HepG2 (cell line): ENCODE results near the gene ELF2. TPM values are rescaled to one million over a fixed set of nuclear protein-coding genes. Genes with fewer than 3 reads are reported as not detected.

Experiments
- ATAC-seq: fragments of 200-7000 bp; cut with Tn5 transposase; 3 replicates; pipeline ENCODE4 v1.9.1; 2020; ENCODE audit warnings: mild to moderate bottlenecking, moderate library complexity
- BruUV-seq: library from RNA; stranded (reverse); fragments of 400-500 nt; replicated peaks from 2 replicates; lab custom pipeline; 2021; lab: Mats Ljungman, UMichigan
- CTCF ChIA-PET: fragments of 300-600 bp; formaldehyde crosslinking; extraction: SDS; loops from one replicate; lab custom pipeline; 2021; ENCODE audit warnings: low total read pairs, inconsistent platforms, low intra/inter-chr PET ratio; lab: Yijun Ruan, JAX
- POLR2A ChIA-PET: fragments of 350-600 bp; sonication (Branson Sonifier 250); formaldehyde crosslinking; loops from one replicate; lab custom pipeline; 2020; ENCODE audit warnings: antibody characterized with exemption, inconsistent platforms; lab: Yijun Ruan, JAX
- DNase-seq: peaks from one replicate; pipeline ENCODE4 v3.0.0-alpha.2; 2015; ENCODE audit warnings: low spot score
- FAIRE-seq: peaks from 3 replicates; lab custom pipeline; 2011; peaks lifted over from hg19 to GRCh38; lab: Jason Lieb, UNC
- H2AFZ ChIP-seq: one replicate; pipeline ENCODE4 v1.6.1; 2011; ENCODE audit warnings: low read length, inconsistent platforms
- H3K27ac ChIP-seq: fragments of 300-600 bp; 3 replicates; pipeline ENCODE4 v1.8.0; 2011; ENCODE audit warnings: mixed run types, mild to moderate bottlenecking, mixed read lengths, low read length, inconsistent platforms; ENCODE audit not compliant: insufficient read depth; ENCODE audit errors: extremely low read length
- H3K27me3 ChIP-seq, 2 experiments: fragments of 200-600 bp in 1 of 2; 2 replicates in 1 of 2; 3 replicates in 1 of 2; pipeline versions ENCODE4 v1.6.0 to v1.8.0; 2011; ENCODE audit warnings: low read length in 2 of 2, mild to moderate bottlenecking in 2 of 2, moderate library complexity in 2 of 2, inconsistent platforms in 1 of 2; ENCODE audit not compliant: insufficient read depth in 2 of 2, control insufficient read depth in 1 of 2
- H3K36me3 ChIP-seq, 2 experiments: fragments of 200-600 bp in 1 of 2; replicated peaks in 1 of 2; 2 replicates in 1 of 2; 3 replicates in 1 of 2; pipeline versions ENCODE4 v1.5.1 to v1.8.0; 2011; ENCODE audit warnings: low read length in 2 of 2, inconsistent platforms in 1 of 2; ENCODE audit not compliant: insufficient read depth in 2 of 2, control insufficient read depth in 1 of 2
- H3K4me1 ChIP-seq: 2 replicates; pipeline ENCODE4 v1.5.1; 2012; ENCODE audit warnings: low read length, inconsistent platforms; ENCODE audit not compliant: insufficient read depth
- H3K4me2 ChIP-seq: 2 replicates; pipeline ENCODE4 v1.6.0; 2011; ENCODE audit warnings: low read depth, low read length, inconsistent platforms
- H3K4me3 ChIP-seq, 3 experiments: fragments of 200-600 bp in 1 of 3; sonication (generic), shearing (Covaris generic) in 1 of 3; replicated peaks in 1 of 3; 2 replicates each; pipeline ENCODE4 v1.5.1; 2011 to 2016; ENCODE audit warnings: low read length in 3 of 3, inconsistent platforms in 2 of 3, low read depth in 2 of 3, mild to moderate bottlenecking in 2 of 3, control low read depth in 1 of 3, mixed read lengths in 1 of 3; ENCODE audit not compliant: insufficient read depth in 1 of 3
- H3K79me2 ChIP-seq: one replicate; pipeline ENCODE4 v1.6.1; 2011; ENCODE audit warnings: low read length, inconsistent platforms; ENCODE audit not compliant: insufficient read depth
- H3K9ac ChIP-seq: 2 replicates; pipeline ENCODE4 v1.6.0; 2011; ENCODE audit warnings: mild to moderate bottlenecking, low read depth, low read length, inconsistent platforms; ENCODE audit not compliant: insufficient read depth
- H3K9me3 ChIP-seq: 2 replicates; pipeline ENCODE4 v1.5.1; 2012; ENCODE audit warnings: mild to moderate bottlenecking, low read length
- H4K20me1 ChIP-seq: 2 replicates; pipeline ENCODE4 v1.6.0; 2011; ENCODE audit warnings: inconsistent platforms, mild to moderate bottlenecking, low read length, moderate library complexity; ENCODE audit not compliant: insufficient read depth
- AKAP8 ChIP-seq: sonication (generic); formaldehyde crosslinking; IDR thresholded peaks from 2 replicates; pipeline ENCODE4 v1.5.1; 2020; ENCODE audit warnings: mild to moderate bottlenecking, missing genetic modification reagents
- ATF7-NPFF ChIP-seq: sonication (generic); formaldehyde crosslinking; IDR thresholded peaks from 2 replicates; pipeline ENCODE4 v1.8.1; 2023; ENCODE audit warnings: mild to moderate bottlenecking, low read depth, missing genetic modification reagents, moderate library complexity
- CEBPG ChIP-seq: IDR thresholded peaks from 2 replicates; pipeline ENCODE4 v1.6.1; 2016
- EP300 ChIP-seq, 3 experiments: sonication (generic) in 1 of 3; formaldehyde crosslinking in 1 of 3; IDR thresholded peaks; 2 replicates each; pipeline versions ENCODE4 v1.5.1 to v1.6.1; 2011 to 2020; ENCODE audit warnings: low read depth in 2 of 3, low read length in 2 of 3, borderline replicate concordance in 1 of 3, improper control_type of control experiment in 1 of 3, mild to moderate bottlenecking in 1 of 3, missing genetic modification reagents in 1 of 3, moderate library complexity in 1 of 3
- HOXA9 ChIP-seq: sonication (generic); formaldehyde crosslinking; IDR thresholded peaks from 2 replicates; pipeline ENCODE4 v1.8.1; 2022; ENCODE audit warnings: missing genetic modification reagents, mild to moderate bottlenecking, moderate library complexity, borderline replicate concordance
- RNF2 ChIP-seq: fragments of 450-650 bp; conservative IDR thresholded peaks from 2 replicates; pipeline ENCODE4 v1.6.1; 2016; ENCODE audit warnings: low read depth
- SP4 ChIP-seq: sonication (generic); formaldehyde crosslinking; IDR thresholded peaks from 2 replicates; pipeline ENCODE4 v1.8.1; 2023; ENCODE audit warnings: mild to moderate bottlenecking, missing genetic modification reagents
- ZKSCAN1 ChIP-seq: fragments of 150-350 bp; IDR thresholded peaks from 2 replicates; pipeline ENCODE4 v1.6.1; 2014; ENCODE audit warnings: low read length
- ZNF367 ChIP-seq: sonication (generic); formaldehyde crosslinking; IDR thresholded peaks from 2 replicates; pipeline ENCODE4 v1.4.0; 2020; ENCODE audit warnings: missing genetic modification reagents, borderline replicate concordance
- ZNF446 ChIP-seq: sonication (generic); formaldehyde crosslinking; IDR thresholded peaks from 2 replicates; pipeline ENCODE4 v1.5.0; 2020; ENCODE audit warnings: mild to moderate bottlenecking, missing genetic modification reagents
- ZNF556 ChIP-seq: sonication (generic); formaldehyde crosslinking; IDR thresholded peaks from 2 replicates; pipeline ENCODE4 v1.4.0; 2020; ENCODE audit warnings: mild to moderate bottlenecking, missing genetic modification reagents, borderline replicate concordance
- ZNF569 ChIP-seq: sonication (generic); formaldehyde crosslinking; IDR thresholded peaks from 2 replicates; pipeline ENCODE4 v1.5.0; 2020; ENCODE audit warnings: mild to moderate bottlenecking, missing genetic modification reagents, moderate library complexity, borderline replicate concordance
- ZNF816 ChIP-seq: sonication (generic); formaldehyde crosslinking; IDR thresholded peaks from 2 replicates; pipeline ENCODE4 v1.8.0; 2022; ENCODE audit warnings: missing genetic modification reagents, mild to moderate bottlenecking, borderline replicate concordance
- WGBS: methylation state at CpG from one replicate; pipeline ENCODE4 v1.1.6; 2017; ENCODE audit warnings: low lambda C conversion rate; 5-methylcytosine and 5-hydroxymethylcytosine counted together
- in situ Hi-C: cut with HindIII; loops from 2 replicates; pipeline ENCODE4 v1.10.0; 2017; ENCODE audit warnings: low pct_unique_long_range_greater_than_20kb; ENCODE audit not compliant: extremely low pct_ligation_motif_present
- intact Hi-C: fragments of 100-400 bp; cut with micrococcal nuclease; formaldehyde crosslinking; loops from one replicate; pipeline ENCODE4 v1.10.0; 2022; ENCODE audit not compliant: unreplicated experiment
- polyA plus RNA-seq, 8 experiments: library from polyadenylated mRNA; depleted of rRNA in 3 of 8; stranded (reverse) in 7 of 8; unstranded in 1 of 8; fragments of >200 nt; fragmentation: Illumina TruSeq in 4 of 8; extraction: Trizol in 4 of 8; gene quantifications; 2 replicates each; pipeline versions ENCODE4 v1.2.1 to v1.2.3, GENCODE V29; 2011 to 2016; ENCODE audit warnings: low read depth in 4 of 8, missing spikeins in 1 of 8, mixed read lengths in 1 of 8; ENCODE audit not compliant: insufficient read depth in 1 of 8
- total RNA-seq, 5 experiments: library from RNA; depleted of rRNA; stranded (reverse); fragments of >200 nt; fragmentation: Illumina TruSeq; extraction: Trizol; gene quantifications; 2 replicates each; pipeline ENCODE4 v1.2.3, GENCODE V29; 2016; ENCODE audit warnings: low read depth in 1 of 5
- TF ChIP-seq, protein P1 (sequence below): sonication (generic); formaldehyde crosslinking; IDR thresholded peaks from 2 replicates; pipeline ENCODE4 v1.8.0; 2022; ENCODE audit warnings: mild to moderate bottlenecking, missing genetic modification reagents, borderline replicate concordance
- TF ChIP-seq, protein P2 (sequence below): sonication (generic); formaldehyde crosslinking; IDR thresholded peaks from 2 replicates; pipeline ENCODE4 v1.4.0; 2020; ENCODE audit warnings: missing genetic modification reagents; ENCODE audit errors: not compliant biosample characterization
- TF ChIP-seq, protein P3 (sequence below): sonication (generic); formaldehyde crosslinking; IDR thresholded peaks from 2 replicates; pipeline ENCODE4 v1.5.1; 2020; ENCODE audit warnings: mild to moderate bottlenecking, missing genetic modification reagents, borderline replicate concordance

The ELF2 gene
- total and polyA plus RNA-seq, 2 of the 13 experiments (the other 11 are each of a cell fraction or from before 2014, with no cell fraction given) = 28.6 to 35.4 TPM

DNA sequence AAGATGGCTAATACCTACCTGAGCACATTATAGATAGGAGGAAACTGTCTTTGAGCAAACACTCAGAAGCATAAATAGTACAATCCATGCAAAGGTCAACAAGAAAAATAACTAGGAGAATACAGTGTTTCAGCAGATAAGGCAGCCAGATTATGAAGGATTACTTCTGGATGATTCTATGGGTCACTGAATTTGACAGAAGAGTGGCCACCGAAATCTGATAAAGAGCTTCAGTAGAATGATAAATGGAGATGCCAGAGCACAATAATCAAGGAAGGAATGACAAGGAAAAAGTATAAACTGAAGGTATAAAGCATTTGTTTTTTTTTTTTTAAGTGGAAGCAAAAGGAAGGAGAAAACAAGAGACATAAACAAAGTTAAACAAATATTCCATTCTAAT lies 58.7 kb downstream of the ELF2 start:
- WGBS = 95% methylated on average over 1 of the region's 1 CpG
- no peaks in the 10 kb centered on the region for H4K20me1 ChIP-seq
- in situ Hi-C loops (no loop called here), intact Hi-C loops (no loop called here)
- BruUV-seq = no TSS peak
- no peaks in the 10 kb centered on the region for H3K4me1 ChIP-seq
- ATAC-seq (no peak), DNase-seq (no peak), FAIRE-seq (no peak)
- POLR2A ChIA-PET = no interaction called here
- H3K4me3 ChIP-seq = no peak overlapping the region
- no peak overlapping the region for H2AFZ ChIP-seq
- H3K27ac ChIP-seq = no peak overlapping the region
- no peaks in the 10 kb centered on the region for H3K9me3 ChIP-seq
- CTCF ChIA-PET = no interaction called here
- H3K4me2 ChIP-seq = no peak overlapping the region
- no peak for TF ChIP-seq ZNF446
- TF ChIP-seq AKAP8 (CRISPR knock-in tag) = no peak
- TF ChIP-seq ZKSCAN1 = no peak
- TF ChIP-seq ZNF816 (CRISPR knock-in tag) = no peak
- TF ChIP-seq, protein P1, sequence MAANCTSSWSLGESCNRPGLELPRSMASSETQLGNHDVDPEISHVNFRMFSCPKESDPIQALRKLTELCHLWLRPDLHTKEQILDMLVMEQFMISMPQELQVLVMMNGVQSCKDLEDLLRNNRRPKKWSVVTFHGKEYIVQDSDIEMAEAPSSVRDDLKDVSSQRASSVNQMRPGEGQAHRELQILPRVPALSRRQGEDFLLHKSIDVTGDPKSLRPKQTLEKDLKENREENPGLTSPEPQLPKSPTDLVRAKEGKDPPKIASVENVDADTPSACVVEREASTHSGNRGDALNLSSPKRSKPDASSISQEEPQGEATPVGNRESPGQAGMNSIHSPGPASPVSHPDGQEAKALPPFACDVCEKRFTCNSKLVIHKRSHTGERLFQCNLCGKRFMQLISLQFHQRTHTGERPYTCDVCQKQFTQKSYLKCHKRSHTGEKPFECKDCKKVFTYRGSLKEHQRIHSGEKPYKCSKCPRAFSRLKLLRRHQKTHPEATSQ (CRISPR knock-in tag) = no peak
- TF ChIP-seq, protein P2, sequence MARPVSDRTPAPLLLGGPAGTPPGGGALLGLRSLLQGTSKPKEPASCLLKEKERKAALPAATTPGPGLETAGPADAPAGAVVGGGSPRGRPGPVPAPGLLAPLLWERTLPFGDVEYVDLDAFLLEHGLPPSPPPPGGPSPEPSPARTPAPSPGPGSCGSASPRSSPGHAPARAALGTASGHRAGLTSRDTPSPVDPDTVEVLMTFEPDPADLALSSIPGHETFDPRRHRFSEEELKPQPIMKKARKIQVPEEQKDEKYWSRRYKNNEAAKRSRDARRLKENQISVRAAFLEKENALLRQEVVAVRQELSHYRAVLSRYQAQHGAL (CRISPR knock-in tag) = no peak
- TF ChIP-seq CEBPG (CRISPR knock-in tag) = no peak
- no peak for TF ChIP-seq ATF7-NPFF (CRISPR knock-in tag)
- no peak for TF ChIP-seq SP4 (CRISPR knock-in tag)
- TF ChIP-seq ZNF367 (CRISPR knock-in tag) = no peak
- TF ChIP-seq RNF2 = no peak
- TF ChIP-seq, protein P3, sequence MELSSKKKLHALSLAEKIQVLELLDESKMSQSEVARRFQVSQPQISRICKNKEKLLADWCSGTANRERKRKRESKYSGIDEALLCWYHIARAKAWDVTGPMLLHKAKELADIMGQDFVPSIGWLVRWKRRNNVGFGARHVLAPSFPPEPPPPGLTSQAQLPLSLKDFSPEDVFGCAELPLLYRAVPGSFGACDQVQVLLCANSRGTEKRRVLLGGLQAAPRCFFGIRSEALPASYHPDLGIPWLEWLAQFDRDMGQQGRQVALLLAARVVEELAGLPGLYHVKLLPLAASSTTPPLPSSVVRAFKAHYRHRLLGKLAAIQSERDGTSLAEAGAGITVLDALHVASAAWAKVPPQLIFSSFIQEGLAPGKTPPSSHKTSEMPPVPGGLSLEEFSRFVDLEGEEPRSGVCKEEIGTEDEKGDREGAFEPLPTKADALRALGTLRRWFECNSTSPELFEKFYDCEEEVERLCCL (CRISPR knock-in tag) = no peak
- TF ChIP-seq ZNF556 (CRISPR knock-in tag) = no peak
- TF ChIP-seq ZNF569 (CRISPR knock-in tag) = no peak
- TF ChIP-seq HOXA9 (CRISPR knock-in tag) = no peak
- no peak for TF ChIP-seq EP300 (IDR thresholded peaks at IDR 0.05; ENCODE audit: low read depth in 2 of 2, low read length in 2 of 2)
- TF ChIP-seq EP300 (CRISPR knock-in tag; IDR thresholded peaks at IDR 0.05; ENCODE audit: borderline replicate concordance) = no peak
- no peaks in the 10 kb centered on the region for H3K27me3 ChIP-seq
- H3K9ac ChIP-seq = no peak overlapping the region
- H3K36me3 ChIP-seq = peaks cover 2 to 4% of the 10 kb centered on the region in 2 experiments; a peak in 2 of 5 replicates
- H3K79me2 ChIP-seq = no peaks in the 10 kb centered on the region
